ENCODE results near the gene FCHSD2.
"Not testable (repeated sequence)": the region's sequence is repeated elsewhere in the genome, so short reads cannot be mapped to it uniquely, and the experiment has no call there.

DNA sequence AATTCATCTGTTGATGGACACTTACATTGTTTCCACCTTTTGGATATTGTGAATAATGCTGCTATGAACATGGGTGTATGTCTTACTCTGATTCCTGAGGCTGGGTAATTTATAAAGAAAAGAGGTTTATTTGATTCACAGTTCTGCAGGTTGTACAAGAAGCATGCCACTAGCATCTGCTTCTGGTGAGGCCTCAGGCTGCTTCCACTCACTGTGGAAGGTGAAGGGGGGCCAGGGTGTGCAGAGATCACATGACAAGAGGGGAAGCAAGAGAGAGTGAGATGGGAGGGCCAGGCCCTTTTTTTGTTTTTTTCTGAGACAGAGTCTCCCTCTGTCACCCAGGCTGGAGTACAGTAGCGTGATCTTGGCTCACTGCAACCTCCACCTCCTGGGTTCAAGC lies 335.7 kb downstream of the FCHSD2 start:
- TF ChIP-seq ZNF423 (tag by site-specific recombination; IDR thresholded peaks at IDR 0.05); WT1 (tag by site-specific recombination; IDR thresholded peaks at IDR 0.05); EGR2 (tag by site-specific recombination; IDR thresholded peaks at IDR 0.05; ENCODE audit: low read depth): not testable (repeated sequence)
- TF ChIP-seq, protein P1, sequence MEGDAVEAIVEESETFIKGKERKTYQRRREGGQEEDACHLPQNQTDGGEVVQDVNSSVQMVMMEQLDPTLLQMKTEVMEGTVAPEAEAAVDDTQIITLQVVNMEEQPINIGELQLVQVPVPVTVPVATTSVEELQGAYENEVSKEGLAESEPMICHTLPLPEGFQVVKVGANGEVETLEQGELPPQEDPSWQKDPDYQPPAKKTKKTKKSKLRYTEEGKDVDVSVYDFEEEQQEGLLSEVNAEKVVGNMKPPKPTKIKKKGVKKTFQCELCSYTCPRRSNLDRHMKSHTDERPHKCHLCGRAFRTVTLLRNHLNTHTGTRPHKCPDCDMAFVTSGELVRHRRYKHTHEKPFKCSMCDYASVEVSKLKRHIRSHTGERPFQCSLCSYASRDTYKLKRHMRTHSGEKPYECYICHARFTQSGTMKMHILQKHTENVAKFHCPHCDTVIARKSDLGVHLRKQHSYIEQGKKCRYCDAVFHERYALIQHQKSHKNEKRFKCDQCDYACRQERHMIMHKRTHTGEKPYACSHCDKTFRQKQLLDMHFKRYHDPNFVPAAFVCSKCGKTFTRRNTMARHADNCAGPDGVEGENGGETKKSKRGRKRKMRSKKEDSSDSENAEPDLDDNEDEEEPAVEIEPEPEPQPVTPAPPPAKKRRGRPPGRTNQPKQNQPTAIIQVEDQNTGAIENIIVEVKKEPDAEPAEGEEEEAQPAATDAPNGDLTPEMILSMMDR (tag by site-specific recombination; IDR thresholded peaks at IDR 0.05) = not testable (repeated sequence)

Data from HEK293 (cell line).